OCI-LY7 (cell line): ENCODE results near the gene ARID4A. TPM values are rescaled to one million over a fixed set of nuclear protein-coding genes. Genes with fewer than 3 reads are reported as not detected.

ENCODE experiments used
- BruUV-seq: library from RNA; stranded (reverse); fragments of 400-500 nt; replicated peaks from 2 replicates; lab custom pipeline; 2021; lab: Mats Ljungman, UMichigan
- CTCF ChIA-PET: fragments of 300-600 bp; sonication (Branson Sonifier 250); formaldehyde crosslinking; loops from one replicate; lab custom pipeline; 2022; ENCODE audit warnings: antibody characterized with exemption; ENCODE audit not compliant: unreplicated experiment; lab: Charles Lee
- POLR2A ChIA-PET: fragments of 300-600 bp; sonication (Branson Sonifier 250); formaldehyde crosslinking; loops from one replicate; lab custom pipeline; 2022; ENCODE audit warnings: antibody characterized with exemption; lab: Charles Lee
- DNase-seq: peaks from one replicate; pipeline ENCODE4 v3.0.0-alpha.2; 2015; ENCODE audit warnings: low spot score
- H2AFZ ChIP-seq: fragments of 200-600 bp; sonication (generic), shearing (Covaris generic); 2 replicates; pipeline ENCODE4 v1.6.1; 2014; ENCODE audit warnings: mild to moderate bottlenecking, antibody characterized with exemption, low read length, moderate library complexity
- H3K27ac ChIP-seq: fragments of 200-600 bp; sonication (generic); 2 replicates; pipeline ENCODE4 v1.5.1; 2014; ENCODE audit warnings: mixed run types, low read depth, mild to moderate bottlenecking, moderate library complexity, low read length, inconsistent platforms; ENCODE audit not compliant: poor library complexity, severe bottlenecking
- H3K36me3 ChIP-seq: fragments of 200-600 bp; sonication (generic); 2 replicates; pipeline ENCODE4 v1.6.1; 2014; ENCODE audit warnings: mild to moderate bottlenecking, antibody characterized with exemption, low read length, moderate library complexity, mixed read lengths; ENCODE audit not compliant: insufficient read depth
- H3K4me1 ChIP-seq: fragments of 200-600 bp; sonication (generic); 2 replicates; pipeline ENCODE4 v1.5.1; 2014; ENCODE audit warnings: mild to moderate bottlenecking, low read length; ENCODE audit not compliant: insufficient read depth, poor library complexity, severe bottlenecking
- H3K4me2 ChIP-seq: fragments of 200-600 bp; sonication (generic); 2 replicates; pipeline ENCODE4 v1.6.1; 2014; ENCODE audit warnings: mild to moderate bottlenecking, low read length
- H3K4me3 ChIP-seq: fragments of 200-600 bp; sonication (generic); 2 replicates; pipeline ENCODE4 v1.5.1; 2014; ENCODE audit warnings: mild to moderate bottlenecking, low read depth, low read length; ENCODE audit not compliant: poor library complexity, severe bottlenecking
- H3K79me2 ChIP-seq: fragments of 200-600 bp; sonication (generic); 2 replicates; pipeline ENCODE4 v1.6.1; 2016; ENCODE audit warnings: low read depth, mild to moderate bottlenecking, low read length, moderate library complexity, mixed read lengths; ENCODE audit not compliant: insufficient read depth
- H3K9me2 ChIP-seq: fragments of 200-600 bp; sonication (generic); 2 replicates; pipeline ENCODE4 v1.6.1; 2016; ENCODE audit warnings: mild to moderate bottlenecking, low read length, mixed read lengths; ENCODE audit not compliant: insufficient read depth
- H3K9me3 ChIP-seq: fragments of 200-600 bp; sonication (generic); 2 replicates; pipeline ENCODE4 v1.6.1; 2014; ENCODE audit warnings: mild to moderate bottlenecking, mixed run types, low read length, mixed read lengths
- H4K20me1 ChIP-seq: fragments of 200-600 bp; sonication (generic); 2 replicates; pipeline ENCODE4 v1.6.1; 2014; ENCODE audit warnings: mild to moderate bottlenecking, antibody characterized with exemption, low read length, moderate library complexity, mixed read lengths; ENCODE audit not compliant: insufficient read depth
- CTCF ChIP-seq: fragments of 200-600 bp; sonication (generic); conservative IDR thresholded peaks from 2 replicates; pipeline ENCODE4 v1.5.1; 2014; ENCODE audit warnings: mild to moderate bottlenecking, antibody characterized with exemption, low read length, moderate library complexity, mixed read lengths
- EZH2phosphoT487 ChIP-seq: fragments of 200-600 bp; sonication (generic); IDR thresholded peaks from 2 replicates; pipeline ENCODE4 v1.6.1; 2018; ENCODE audit warnings: low read depth, borderline replicate concordance, mild to moderate bottlenecking, mixed run types, antibody characterized with exemption, low read length, moderate library complexity, mixed read lengths
- intact Hi-C: fragments of 100-400 bp; cut with micrococcal nuclease; formaldehyde crosslinking; loops from one replicate; pipeline ENCODE4 v1.10.0; 2022; ENCODE audit not compliant: unreplicated experiment
- total RNA-seq, 2 experiments: library from RNA; depleted of rRNA in 1 of 2; stranded (reverse); fragments of >200 nt in 1 of 2; shearing (Covaris generic) in 1 of 2; gene quantifications; 2 replicates each; pipeline ENCODE4 v1.2.3, GENCODE V29; 2014 to 2022

Gene ARID4A
- total RNA-seq, 2 experiments from 2014 or later, result 10.3 to 38.2 TPM

- peaks cover 30% of the 10 kb centered on the region for H4K20me1 ChIP-seq
- no peaks in the 10 kb centered on the region for H3K9me2 ChIP-seq
- peak overlapping the region; percentile 82 for H3K4me3 ChIP-seq
- H3K27ac ChIP-seq, result peak overlapping the region; percentile 92
- POLR2A ChIA-PET, result interaction anchor here (0.6 to 1.5 kb wide), 6 partner anchors 21 to 532 kb away, joined by 3 to 9 read pairs (median 4); no protein-coding TSS in a partner anchor
- peaks cover 81% of the 10 kb centered on the region for H3K79me2 ChIP-seq
- H3K4me2 ChIP-seq, result peak overlapping the region; percentile 81
- intact Hi-C loops, result no loop called here
- BruUV-seq, result TSS peak; percentile 68
- H3K36me3 ChIP-seq, result peaks cover 53% of the 10 kb centered on the region
- peaks cover 24% of the 10 kb centered on the region for H3K4me1 ChIP-seq
- no peak for TF ChIP-seq EZH2phosphoT487
- no peak for TF ChIP-seq CTCF
- no peak overlapping the region for H2AFZ ChIP-seq
- no peak for DNase-seq
- CTCF ChIA-PET, result interaction anchor here (1.0 kb wide), 1 partner anchor 53 kb away, joined by 4 read pairs; the partner anchor contains the start of gene PSMA3
- no peaks in the 10 kb centered on the region for H3K9me3 ChIP-seq
Measured at GRCh38 chr14:58297412-58297761, 968 bp upstream of the ARID4A start.

- CTCF ChIA-PET, result interaction anchor here (1.0 kb wide), 1 partner anchor 53 kb away, joined by 4 read pairs; the partner anchor contains the start of gene PSMA3
- peak; percentile 99 for DNase-seq
- TF ChIP-seq CTCF (peak; percentile 41; the same call in 1 of the 2 replicates), EZH2phosphoT487 (no peak)
- peak overlapping the region; percentile 69 for H2AFZ ChIP-seq
- H3K4me3 ChIP-seq, result peak overlapping the region; percentile 99
- peaks cover 24% of the 10 kb centered on the region for H4K20me1 ChIP-seq
- peak overlapping the region; percentile 92 for H3K27ac ChIP-seq
- POLR2A ChIA-PET, result interaction anchor here (0.5 to 2.4 kb wide), 21 partner anchors 9 to 1668 kb away, joined by 3 to 16 read pairs (median 4); partner anchors contain the start of genes KIAA0586, PSMA3 and TIMM9
- H3K9me3 ChIP-seq, result no peaks in the 10 kb centered on the region
- intact Hi-C loops, result loop anchor here (1.0 kb wide), 3 partner anchors 53 to 129 kb away; partner anchors contain the start of genes ACTR10, KIAA0586 and TIMM9
- no peaks in the 10 kb centered on the region for H3K9me2 ChIP-seq
- H3K4me2 ChIP-seq, result peak overlapping the region; percentile 93
- peaks cover 24% of the 10 kb centered on the region for H3K4me1 ChIP-seq
- H3K79me2 ChIP-seq, result peaks cover 78% of the 10 kb centered on the region
- H3K36me3 ChIP-seq, result peaks cover 53% of the 10 kb centered on the region
- no TSS peak for BruUV-seq
Measured at GRCh38 chr14:58297762-58298476, 436 bp upstream of the ARID4A start.
